Measurements from ENCODE around the gene RUNX1.

DNA sequence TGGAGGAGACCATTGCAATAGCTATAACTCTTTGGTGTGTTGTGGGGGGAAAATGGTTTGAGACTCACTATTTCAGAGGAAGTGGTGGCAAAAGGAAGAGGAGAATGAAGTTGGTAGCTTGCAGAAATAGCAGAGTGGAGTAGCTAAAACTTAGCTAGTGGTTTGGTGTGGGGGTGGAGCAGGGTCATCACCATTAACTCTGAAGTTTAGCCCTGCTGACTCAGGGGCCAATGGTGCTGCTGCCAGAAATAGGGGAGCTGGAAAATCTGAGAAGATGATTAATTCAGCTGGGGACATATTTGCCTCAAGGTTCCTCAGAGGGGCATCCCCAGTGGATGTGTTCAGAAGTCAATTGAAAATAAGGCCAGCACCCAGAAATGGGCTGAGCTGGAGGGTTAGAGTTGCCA, 65.4 kb downstream of the RUNX1 start:
- no peak for TF ChIP-seq POLR2A (IDR thresholded peaks at IDR 0.05)
- TF ChIP-seq, protein P1, sequence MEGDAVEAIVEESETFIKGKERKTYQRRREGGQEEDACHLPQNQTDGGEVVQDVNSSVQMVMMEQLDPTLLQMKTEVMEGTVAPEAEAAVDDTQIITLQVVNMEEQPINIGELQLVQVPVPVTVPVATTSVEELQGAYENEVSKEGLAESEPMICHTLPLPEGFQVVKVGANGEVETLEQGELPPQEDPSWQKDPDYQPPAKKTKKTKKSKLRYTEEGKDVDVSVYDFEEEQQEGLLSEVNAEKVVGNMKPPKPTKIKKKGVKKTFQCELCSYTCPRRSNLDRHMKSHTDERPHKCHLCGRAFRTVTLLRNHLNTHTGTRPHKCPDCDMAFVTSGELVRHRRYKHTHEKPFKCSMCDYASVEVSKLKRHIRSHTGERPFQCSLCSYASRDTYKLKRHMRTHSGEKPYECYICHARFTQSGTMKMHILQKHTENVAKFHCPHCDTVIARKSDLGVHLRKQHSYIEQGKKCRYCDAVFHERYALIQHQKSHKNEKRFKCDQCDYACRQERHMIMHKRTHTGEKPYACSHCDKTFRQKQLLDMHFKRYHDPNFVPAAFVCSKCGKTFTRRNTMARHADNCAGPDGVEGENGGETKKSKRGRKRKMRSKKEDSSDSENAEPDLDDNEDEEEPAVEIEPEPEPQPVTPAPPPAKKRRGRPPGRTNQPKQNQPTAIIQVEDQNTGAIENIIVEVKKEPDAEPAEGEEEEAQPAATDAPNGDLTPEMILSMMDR (IDR thresholded peaks at IDR 0.05), result no peak
